Stimulated activated naive CD8-positive, alpha-beta T cell treated with anti-CD3 and anti-CD28 coated beads, Interleukin-15, amount 100 ng/mL, for 72 hours (primary cell): ENCODE results near the gene TEX28.
"Not testable (repeated sequence)": the region's sequence is repeated elsewhere in the genome, so short reads cannot be mapped to it uniquely, and the experiment has no call there.

Source experiments
- ATAC-seq: fragments of 150-1000 bp; cut with Tn5 transposase; 2 replicates; pipeline ENCODE4 v1.10.0; 2021; ENCODE audit warnings: mild to moderate bottlenecking, moderate library complexity
- DNase-seq, 2 donors: peaks; one replicate each; pipeline ENCODE4 v3.0.0; 2021 to 2022
- H3K27ac Mint-ChIP-seq, 2 donors: one replicate each; pipeline ENCODE4 v1.8.0; 2022; ENCODE audit warnings: mild to moderate bottlenecking in 2 of 2, mixed read lengths in 2 of 2, moderate library complexity in 2 of 2
- H3K27me3 Mint-ChIP-seq: one replicate; pipeline ENCODE4 v1.8.0; 2022; ENCODE audit warnings: mixed read lengths
- H3K4me1 Mint-ChIP-seq: one replicate; pipeline ENCODE4 v1.8.0; 2022; ENCODE audit warnings: mild to moderate bottlenecking, mixed read lengths
- H3K4me3 Mint-ChIP-seq, 2 donors: one replicate each; pipeline ENCODE4 v1.8.0; 2022; ENCODE audit warnings: mild to moderate bottlenecking in 2 of 2, mixed read lengths in 2 of 2, moderate library complexity in 1 of 2
- H3K9me3 Mint-ChIP-seq, 2 donors: one replicate each; pipeline ENCODE4 v1.8.0; 2022; ENCODE audit warnings: mixed read lengths in 2 of 2

The TEX28 gene

DNA sequence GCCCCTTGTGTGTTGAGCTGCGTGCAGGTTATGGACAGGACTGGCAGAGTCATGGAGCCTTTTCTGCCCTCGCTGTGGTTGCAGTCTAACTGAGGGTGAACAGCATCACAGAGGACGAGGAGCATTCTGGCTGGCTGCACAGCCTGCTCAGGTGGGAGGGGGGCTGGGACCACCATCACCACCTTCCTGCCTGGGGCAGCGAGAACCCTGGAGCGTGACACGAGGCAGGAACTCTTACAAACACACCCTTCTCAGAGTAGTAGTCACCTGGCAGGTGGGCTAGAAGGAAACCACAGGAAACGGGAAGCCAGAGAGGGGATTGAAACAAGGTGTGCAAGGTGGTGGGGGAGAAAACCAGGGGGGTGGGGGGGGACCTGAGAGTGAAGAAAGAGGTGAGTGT is 26.2 kb upstream of the TEX28 start:
- H3K27ac Mint-ChIP-seq, result no peak overlapping the region
- no peaks in the 10 kb centered on the region for H3K9me3 Mint-ChIP-seq
- peaks cover 47% of the 10 kb centered on the region for H3K4me1 Mint-ChIP-seq
- ATAC-seq (no peak), DNase-seq (no peak)
- no peaks in the 10 kb centered on the region for H3K27me3 Mint-ChIP-seq
- H3K4me3 Mint-ChIP-seq, result peak overlapping the region; percentile 64 to 66

- DNase-seq, result no peak
- no peak for ATAC-seq
- H3K27me3 Mint-ChIP-seq, result no peaks in the 10 kb centered on the region
- peaks cover 44% of the 10 kb centered on the region for H3K4me1 Mint-ChIP-seq
- H3K9me3 Mint-ChIP-seq, result no peaks in the 10 kb centered on the region
- peak overlapping the region; percentile 39 to 44 for H3K4me3 Mint-ChIP-seq
- no peak overlapping the region for H3K27ac Mint-ChIP-seq
Measured at GRCh38 chrX:154320406-154320805, 25.5 kb upstream of the TEX28 start.

- Mint-ChIP-seq H3K4me3 (peak overlapping the region in 1 of 2 donors; percentile 53), H3K27ac (peak overlapping the region in 1 of 2 donors; percentile 90), H3K4me1 (peaks cover 64% of the 10 kb centered on the region), H3K9me3 (no peaks in the 10 kb centered on the region), H3K27me3 (no peaks in the 10 kb centered on the region)
- ATAC-seq, result no peak
- no peak for DNase-seq
Measured at GRCh38 chrX:154317391-154317995, 22.6 kb upstream of the TEX28 start.

- no peak overlapping the region for H3K27ac Mint-ChIP-seq
Measured at GRCh38 chrX:154315416-154315815, 20.5 kb upstream of the TEX28 start.

DNA sequence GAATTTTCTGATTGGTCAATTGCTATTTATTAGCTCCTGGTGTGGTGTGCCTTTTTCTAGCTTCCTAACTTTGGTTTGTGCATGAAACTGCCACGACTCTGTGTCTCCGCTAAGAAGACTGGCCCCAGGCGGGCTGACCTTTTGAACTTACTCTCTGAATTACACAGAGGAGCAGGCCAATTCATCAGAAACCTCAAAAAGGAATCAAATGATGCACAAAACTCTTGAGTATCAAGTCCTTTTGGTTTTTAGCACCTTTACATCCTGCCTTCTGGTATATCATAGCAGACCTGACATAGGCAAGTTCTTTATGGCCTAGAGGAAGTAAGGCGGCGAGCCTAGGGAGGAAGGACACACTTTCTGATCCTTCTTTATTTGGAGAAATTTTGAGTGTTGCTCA is 18.2 kb upstream of the TEX28 start:
- H3K27me3 Mint-ChIP-seq, result no peaks in the 10 kb centered on the region
- no peaks in the 10 kb centered on the region for H3K9me3 Mint-ChIP-seq
- H3K27ac Mint-ChIP-seq, result peak overlapping the region; percentile 83 to 95
- peaks cover 67% of the 10 kb centered on the region for H3K4me1 Mint-ChIP-seq
- H3K4me3 Mint-ChIP-seq, result peak overlapping the region; percentile 73 to 80
- ATAC-seq (peak; percentile 87), DNase-seq (peak; percentile 17 to 55)

More at GRCh38 chrX:154315416-154315815, 20.5 kb upstream of the TEX28 start:
- Mint-ChIP-seq H3K4me1 (peaks cover 69% of the 10 kb centered on the region), H3K9me3 (no peaks in the 10 kb centered on the region), H3K27me3 (no peaks in the 10 kb centered on the region), H3K4me3 (no peak overlapping the region)
- ATAC-seq, result no peak
- no peak for DNase-seq

GRCh38 chrX:154312116-154312515 is 17.2 kb upstream of the TEX28 start:
- no peak for ATAC-seq
- H3K9me3 Mint-ChIP-seq, result no peaks in the 10 kb centered on the region
- H3K4me3 Mint-ChIP-seq, result no peak overlapping the region
- H3K4me1 Mint-ChIP-seq, result peaks cover 67% of the 10 kb centered on the region
- H3K27ac Mint-ChIP-seq, result no peak overlapping the region
- no peaks in the 10 kb centered on the region for H3K27me3 Mint-ChIP-seq
- no peak for DNase-seq

DNA sequence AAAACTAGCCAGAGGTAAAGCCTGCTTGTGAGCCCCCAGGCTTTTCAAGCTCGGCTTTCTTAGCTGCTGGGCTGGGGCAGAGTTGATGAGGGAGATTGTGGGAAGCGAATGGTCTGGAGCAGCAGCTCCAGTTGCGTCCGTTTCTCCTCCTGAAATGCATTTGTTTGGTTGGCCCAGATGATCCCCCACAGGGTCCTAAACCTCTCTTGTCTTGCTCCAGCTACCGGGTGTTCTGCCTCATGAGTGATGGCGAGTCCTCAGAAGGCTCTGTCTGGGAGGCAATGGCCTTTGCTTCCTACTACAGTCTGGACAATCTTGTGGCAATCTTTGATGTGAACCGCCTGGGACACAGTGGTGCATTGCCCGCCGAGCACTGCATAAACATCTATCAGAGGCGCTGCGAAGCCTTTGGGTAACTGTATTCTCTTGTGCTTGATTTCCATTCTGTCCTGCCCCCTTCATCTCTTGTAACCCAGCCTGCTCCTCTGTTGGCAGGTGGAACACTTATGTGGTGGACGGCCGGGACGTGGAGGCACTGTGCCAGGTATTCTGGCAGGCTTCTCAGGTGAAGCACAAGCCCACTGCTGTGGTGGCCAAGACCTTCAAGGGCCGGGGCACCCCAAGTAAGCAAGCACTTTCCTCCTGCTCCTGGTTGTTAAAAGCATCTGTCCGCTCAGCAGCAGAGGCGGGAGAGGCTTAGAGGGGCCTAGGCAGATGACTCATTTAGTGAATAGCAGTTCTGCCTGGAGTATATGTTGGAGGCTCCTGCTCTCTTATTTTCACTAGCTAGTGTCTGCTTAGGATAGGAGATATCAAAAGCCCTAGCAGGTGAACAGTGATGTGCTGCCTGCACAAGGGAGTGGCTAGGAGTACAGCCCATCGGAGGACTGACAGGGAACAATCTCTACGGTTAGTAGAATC is 16.0 kb upstream of the TEX28 start:
- DNase-seq (no peak), ATAC-seq (peak; percentile 36)
- no peaks in the 10 kb centered on the region for H3K27me3 Mint-ChIP-seq
- H3K4me1 Mint-ChIP-seq, result peaks cover 60% of the 10 kb centered on the region
- no peak overlapping the region for H3K4me3 Mint-ChIP-seq
- no peak overlapping the region for H3K27ac Mint-ChIP-seq
- no peaks in the 10 kb centered on the region for H3K9me3 Mint-ChIP-seq

- H3K4me1 Mint-ChIP-seq, result peaks cover 62% of the 10 kb centered on the region
- DNase-seq, result no peak
- ATAC-seq, result no peak
- H3K27ac Mint-ChIP-seq, result no peak overlapping the region
- no peaks in the 10 kb centered on the region for H3K9me3 Mint-ChIP-seq
- no peak overlapping the region for H3K4me3 Mint-ChIP-seq
- H3K27me3 Mint-ChIP-seq, result no peaks in the 10 kb centered on the region
Measured at GRCh38 chrX:154309041-154309775, 14.3 kb upstream of the TEX28 start.

GRCh38 chrX:154308108-154308946 is 13.4 kb upstream of the TEX28 start:
- no peaks in the 10 kb centered on the region for H3K27me3 Mint-ChIP-seq
- peak; percentile 79 for ATAC-seq
- DNase-seq, result peak; percentile 75 to 79
- H3K9me3 Mint-ChIP-seq, result no peaks in the 10 kb centered on the region
- H3K4me1 Mint-ChIP-seq, result peaks cover 55% of the 10 kb centered on the region
- H3K27ac Mint-ChIP-seq, result peak overlapping the region in 1 of 2 donors; percentile 13
- H3K4me3 Mint-ChIP-seq, result peak overlapping the region in 1 of 2 donors; percentile 34

- H3K4me3 Mint-ChIP-seq, result no peak overlapping the region
- no peaks in the 10 kb centered on the region for H3K27me3 Mint-ChIP-seq
- H3K9me3 Mint-ChIP-seq, result no peaks in the 10 kb centered on the region
- H3K27ac Mint-ChIP-seq, result no peak overlapping the region
- ATAC-seq, result no peak
- DNase-seq, result no peak
- H3K4me1 Mint-ChIP-seq, result peaks cover 43% of the 10 kb centered on the region
Measured at GRCh38 chrX:154307202-154307601, 12.3 kb upstream of the TEX28 start.

- Mint-ChIP-seq H3K4me3 (no peak overlapping the region), H3K27ac (no peak overlapping the region), H3K9me3 (no peaks in the 10 kb centered on the region), H3K27me3 (no peaks in the 10 kb centered on the region), H3K4me1 (peaks cover 28% of the 10 kb centered on the region)
- DNase-seq (no peak), ATAC-seq (no peak)
Measured at GRCh38 chrX:154305541-154306205, 10.7 kb upstream of the TEX28 start.

- DNase-seq, result no peak
Measured at GRCh38 chrX:154304846-154305245, 9.9 kb upstream of the TEX28 start.

GRCh38 chrX:154303476-154303875 is 8.6 kb upstream of the TEX28 start:
- no peak overlapping the region for H3K27ac Mint-ChIP-seq
- no peak for ATAC-seq
- no peaks in the 10 kb centered on the region for H3K27me3 Mint-ChIP-seq
- DNase-seq, result no peak
- no peak overlapping the region for H3K4me3 Mint-ChIP-seq
- H3K4me1 Mint-ChIP-seq, result peaks cover 17% of the 10 kb centered on the region
- no peaks in the 10 kb centered on the region for H3K9me3 Mint-ChIP-seq

More at GRCh38 chrX:154304846-154305245, 9.9 kb upstream of the TEX28 start:
- no peaks in the 10 kb centered on the region for H3K9me3 Mint-ChIP-seq
- H3K4me1 Mint-ChIP-seq, result peaks cover 26% of the 10 kb centered on the region
- no peak overlapping the region for H3K27ac Mint-ChIP-seq
- no peak for ATAC-seq
- no peaks in the 10 kb centered on the region for H3K27me3 Mint-ChIP-seq
- H3K4me3 Mint-ChIP-seq, result no peak overlapping the region

DNA sequence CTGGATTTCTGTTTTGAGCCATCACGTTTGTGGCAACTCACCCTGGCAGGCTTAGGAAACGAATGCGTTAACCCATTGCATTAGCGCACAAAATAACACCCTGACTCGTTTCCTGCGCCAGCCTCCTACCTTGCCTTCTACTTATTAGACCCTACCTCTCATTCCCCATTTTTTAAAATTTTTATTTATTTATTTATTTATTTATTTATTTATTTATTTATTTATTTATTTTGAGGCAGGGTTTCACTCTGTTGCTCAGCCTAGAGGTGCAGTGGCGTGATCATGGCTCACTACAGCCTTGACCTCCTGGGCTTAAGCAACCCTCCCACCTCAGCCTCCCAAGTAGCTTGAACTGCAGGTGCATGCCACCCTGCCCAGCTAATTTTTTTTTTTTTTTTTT is 8.1 kb upstream of the TEX28 start:
- not testable (repeated sequence) for H3K9me3 Mint-ChIP-seq, H3K4me3 Mint-ChIP-seq, DNase-seq, H3K27me3 Mint-ChIP-seq, ATAC-seq, H3K27ac Mint-ChIP-seq
- peaks cover 16% of the 10 kb centered on the region for H3K4me1 Mint-ChIP-seq
